Measurements from ENCODE around the gene ACSBG1.
A peak's percentile ranks its signal among the peaks of the same experiment; 100 is the strongest.

The ACSBG1 gene, protein sequence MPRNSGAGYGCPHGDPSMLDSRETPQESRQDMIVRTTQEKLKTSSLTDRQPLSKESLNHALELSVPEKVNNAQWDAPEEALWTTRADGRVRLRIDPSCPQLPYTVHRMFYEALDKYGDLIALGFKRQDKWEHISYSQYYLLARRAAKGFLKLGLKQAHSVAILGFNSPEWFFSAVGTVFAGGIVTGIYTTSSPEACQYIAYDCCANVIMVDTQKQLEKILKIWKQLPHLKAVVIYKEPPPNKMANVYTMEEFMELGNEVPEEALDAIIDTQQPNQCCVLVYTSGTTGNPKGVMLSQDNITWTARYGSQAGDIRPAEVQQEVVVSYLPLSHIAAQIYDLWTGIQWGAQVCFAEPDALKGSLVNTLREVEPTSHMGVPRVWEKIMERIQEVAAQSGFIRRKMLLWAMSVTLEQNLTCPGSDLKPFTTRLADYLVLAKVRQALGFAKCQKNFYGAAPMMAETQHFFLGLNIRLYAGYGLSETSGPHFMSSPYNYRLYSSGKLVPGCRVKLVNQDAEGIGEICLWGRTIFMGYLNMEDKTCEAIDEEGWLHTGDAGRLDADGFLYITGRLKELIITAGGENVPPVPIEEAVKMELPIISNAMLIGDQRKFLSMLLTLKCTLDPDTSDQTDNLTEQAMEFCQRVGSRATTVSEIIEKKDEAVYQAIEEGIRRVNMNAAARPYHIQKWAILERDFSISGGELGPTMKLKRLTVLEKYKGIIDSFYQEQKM

DNA sequence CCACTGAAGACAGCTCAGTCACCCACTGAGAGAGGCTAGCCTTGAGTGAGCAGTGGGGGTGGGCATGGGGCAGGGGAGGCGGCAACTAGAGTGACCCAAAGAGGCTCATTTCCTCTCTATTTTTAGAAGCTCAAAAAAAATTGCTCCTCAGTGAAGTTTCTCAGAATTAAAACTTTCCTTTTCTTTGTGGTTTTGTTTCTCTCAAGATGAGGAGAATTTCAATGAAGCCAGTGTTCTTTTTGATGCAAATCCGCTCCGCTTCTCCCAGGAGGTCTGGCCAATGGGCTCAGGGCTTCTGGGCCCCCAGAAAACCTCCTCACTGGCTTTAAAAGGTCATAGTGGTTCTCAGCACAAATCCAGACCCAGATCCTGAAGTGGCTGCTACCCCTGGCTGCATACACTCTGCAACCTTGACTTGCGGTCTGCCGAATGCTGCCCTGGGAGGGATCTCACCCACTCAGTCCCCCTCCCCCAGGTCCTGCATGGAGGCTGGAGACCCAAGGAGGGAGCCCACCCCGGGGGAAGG is at the start of gene ACSBG1:
Gene ACSBG1, minus strand, starts transcription at position 51 of the 526 bp plus-strand sequence. CDS start 64 bp downstream, outside the sequence.
- TF ChIP-seq, protein P1, sequence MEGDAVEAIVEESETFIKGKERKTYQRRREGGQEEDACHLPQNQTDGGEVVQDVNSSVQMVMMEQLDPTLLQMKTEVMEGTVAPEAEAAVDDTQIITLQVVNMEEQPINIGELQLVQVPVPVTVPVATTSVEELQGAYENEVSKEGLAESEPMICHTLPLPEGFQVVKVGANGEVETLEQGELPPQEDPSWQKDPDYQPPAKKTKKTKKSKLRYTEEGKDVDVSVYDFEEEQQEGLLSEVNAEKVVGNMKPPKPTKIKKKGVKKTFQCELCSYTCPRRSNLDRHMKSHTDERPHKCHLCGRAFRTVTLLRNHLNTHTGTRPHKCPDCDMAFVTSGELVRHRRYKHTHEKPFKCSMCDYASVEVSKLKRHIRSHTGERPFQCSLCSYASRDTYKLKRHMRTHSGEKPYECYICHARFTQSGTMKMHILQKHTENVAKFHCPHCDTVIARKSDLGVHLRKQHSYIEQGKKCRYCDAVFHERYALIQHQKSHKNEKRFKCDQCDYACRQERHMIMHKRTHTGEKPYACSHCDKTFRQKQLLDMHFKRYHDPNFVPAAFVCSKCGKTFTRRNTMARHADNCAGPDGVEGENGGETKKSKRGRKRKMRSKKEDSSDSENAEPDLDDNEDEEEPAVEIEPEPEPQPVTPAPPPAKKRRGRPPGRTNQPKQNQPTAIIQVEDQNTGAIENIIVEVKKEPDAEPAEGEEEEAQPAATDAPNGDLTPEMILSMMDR (conservative IDR thresholded peaks at IDR 0.05; ENCODE audit: low read depth, low read length), result no peak
- DNase-seq (ENCODE audit: low read depth), result no peak

DNA sequence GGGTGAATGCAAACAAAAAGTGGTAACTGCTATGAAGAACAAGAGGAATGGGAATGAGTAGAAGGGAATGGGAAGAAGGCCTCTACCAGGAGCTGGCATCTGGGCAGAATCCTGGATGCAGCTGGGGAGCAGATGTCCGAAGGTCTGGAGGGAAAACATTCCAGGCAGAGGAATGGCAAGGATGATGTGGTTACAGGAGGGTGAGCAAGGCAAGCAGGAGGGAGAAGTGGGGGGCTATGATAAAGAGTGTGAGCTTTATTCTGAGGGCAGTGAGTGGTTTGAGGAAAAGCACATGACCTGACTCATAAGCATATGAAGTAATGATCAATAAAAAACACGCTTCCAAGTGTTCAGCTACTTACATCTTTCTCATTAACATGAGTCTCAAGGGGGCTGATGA is 48.0 kb upstream of the ACSBG1 start:
- no peak overlapping the region for H3K4me3 ChIP-seq (ENCODE audit: low read depth, low read length)
- DNase-seq (ENCODE audit: low read depth), result no peak
- TF ChIP-seq, protein P1 (conservative IDR thresholded peaks at IDR 0.05; ENCODE audit: low read depth, low read length), result no peak

More for the DNA sequence above, at the start of gene ACSBG1:
- no peak within 1 kb of the TSS for H3K4me3 ChIP-seq (ENCODE audit: low read depth, low read length)

DNA sequence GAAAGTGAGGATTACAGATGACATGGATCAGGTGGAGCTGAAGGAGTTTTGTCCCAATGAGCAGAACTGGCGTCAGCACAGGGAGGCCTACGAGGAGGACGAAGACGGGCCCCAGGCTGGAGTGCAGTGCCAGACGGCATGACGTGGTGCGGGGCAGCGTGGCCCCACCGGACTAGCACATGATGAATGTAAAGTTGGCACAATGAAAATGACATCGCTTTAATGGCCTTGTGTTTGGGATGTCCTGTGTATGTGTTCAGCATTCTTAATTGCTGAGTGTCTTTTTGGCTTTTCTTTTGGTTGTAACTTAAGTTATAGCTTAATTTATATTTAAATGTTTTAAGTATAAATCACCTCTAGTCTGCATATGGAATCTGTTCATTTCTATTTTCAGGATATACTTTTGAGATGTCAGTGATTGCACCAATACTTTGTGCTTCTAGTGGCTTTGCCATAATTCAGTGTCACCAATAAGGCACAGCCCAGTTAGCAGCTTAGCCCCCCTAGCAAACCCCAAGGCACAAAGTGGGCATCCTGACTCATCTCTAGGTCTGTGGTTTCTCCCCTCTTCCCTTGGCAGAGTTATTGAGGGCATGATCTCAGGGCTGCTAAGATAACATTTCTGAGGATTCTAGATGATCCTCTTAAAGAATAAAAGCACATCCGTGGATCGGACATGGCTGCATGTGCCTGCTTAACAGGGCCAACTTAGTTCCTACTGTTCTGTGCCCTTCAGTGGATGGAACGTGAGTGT is 46.1 kb upstream of the ACSBG1 start:
- TF ChIP-seq, protein P1 (conservative IDR thresholded peaks at IDR 0.05; ENCODE audit: low read depth, low read length), result no peak
- no peak for DNase-seq (ENCODE audit: low read depth)

DNA sequence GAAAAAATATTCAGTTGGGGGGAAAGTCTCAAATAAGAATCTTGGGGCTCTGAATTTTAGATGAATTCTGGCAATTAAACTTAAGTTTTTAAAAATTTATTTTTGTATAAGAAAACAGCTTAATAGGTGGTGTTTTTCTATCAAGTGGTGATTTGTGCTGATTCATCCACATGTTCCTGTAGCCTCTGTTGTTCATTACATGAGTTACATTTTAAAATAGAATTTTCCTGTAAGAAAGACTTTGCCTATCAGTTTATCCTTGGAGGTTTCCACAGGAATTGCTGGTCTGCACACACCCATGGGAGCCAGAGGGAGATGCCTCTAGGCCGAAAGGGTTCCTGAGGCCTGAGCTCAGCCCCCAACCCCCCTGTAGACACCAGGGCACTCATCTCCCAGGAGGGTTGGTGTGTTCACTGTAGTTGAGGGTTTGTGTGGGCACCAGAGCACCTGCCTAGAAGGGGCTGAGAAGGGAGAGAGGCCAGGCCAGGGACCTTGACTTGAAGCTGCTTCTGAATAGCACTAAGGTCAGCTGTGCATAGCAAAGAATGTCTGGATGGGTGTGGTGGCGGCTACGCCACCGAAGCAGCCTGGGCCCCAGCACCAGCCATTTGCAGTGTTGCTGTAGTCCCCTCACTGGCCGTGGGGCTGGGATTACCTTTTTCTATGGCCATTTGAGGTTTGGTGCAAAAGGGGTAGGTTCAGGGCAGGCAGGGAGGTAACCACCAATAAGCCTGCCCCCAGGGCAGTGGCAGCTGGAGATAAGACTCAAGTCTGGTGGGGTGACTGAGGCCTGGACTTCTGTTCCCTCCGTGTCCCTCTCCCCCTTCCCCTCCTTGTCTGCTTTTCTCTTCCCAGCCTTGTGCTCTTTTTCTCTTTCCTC is 41.9 kb upstream of the ACSBG1 start:
- TF ChIP-seq, protein P1 (conservative IDR thresholded peaks at IDR 0.05; ENCODE audit: low read depth, low read length), result no peak
- DNase-seq (ENCODE audit: low read depth), result peak; percentile 10
- no peak overlapping the region for H3K4me3 ChIP-seq (ENCODE audit: low read depth, low read length)

More for the DNA sequence above, 46.1 kb upstream of the ACSBG1 start:
- H3K4me3 ChIP-seq (ENCODE audit: low read depth, low read length), result no peak overlapping the region

DNA sequence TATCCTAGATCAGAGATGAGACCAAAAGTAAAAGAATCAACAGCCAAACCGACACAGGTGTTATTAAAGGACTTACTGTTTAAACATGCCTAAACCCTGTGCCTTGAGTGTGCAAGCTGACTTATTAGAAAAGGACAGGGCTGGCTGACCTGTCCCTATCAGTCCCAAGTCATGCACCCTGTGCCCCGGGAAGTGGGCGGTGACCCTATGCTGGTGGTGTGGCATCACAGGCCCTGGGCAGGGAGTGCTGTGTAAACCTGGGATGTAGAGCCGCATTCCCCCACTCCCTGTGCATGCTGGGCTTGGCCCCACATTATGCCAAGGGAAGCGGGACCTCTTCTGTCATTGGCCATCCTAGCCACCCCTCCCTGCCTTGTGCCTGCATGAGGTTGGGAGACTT is 40.6 kb upstream of the ACSBG1 start:
- TF ChIP-seq, protein P1 (conservative IDR thresholded peaks at IDR 0.05; ENCODE audit: low read depth, low read length), result no peak
- no peak overlapping the region for H3K4me3 ChIP-seq (ENCODE audit: low read depth, low read length)
- no peak for DNase-seq (ENCODE audit: low read depth)

DNA sequence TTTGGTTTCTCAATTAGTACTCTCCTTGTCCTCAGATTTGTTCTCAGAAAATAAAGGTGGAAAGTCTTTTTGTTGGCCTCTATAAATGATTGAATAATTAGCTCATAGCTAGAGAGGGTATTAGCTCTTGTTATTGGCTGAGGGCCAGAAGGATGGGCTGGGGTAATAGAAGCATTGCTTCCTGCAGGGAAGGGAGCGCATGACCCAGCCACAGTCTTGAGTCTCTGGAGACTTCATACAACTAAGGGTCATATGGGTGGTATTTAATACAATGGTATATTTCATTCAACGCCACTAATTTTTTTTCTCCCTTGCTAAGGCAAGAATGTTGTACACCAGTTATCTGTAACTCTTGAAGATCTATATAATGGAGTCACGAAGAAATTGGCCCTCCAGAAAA is 38.4 kb upstream of the ACSBG1 start:
- TF ChIP-seq, protein P1 (conservative IDR thresholded peaks at IDR 0.05; ENCODE audit: low read depth, low read length), result no peak
- H3K4me3 ChIP-seq (ENCODE audit: low read depth, low read length), result no peak overlapping the region
- peak; percentile 13 for DNase-seq (ENCODE audit: low read depth)
